Measurements from ENCODE around the gene KIF5B.

Gene KIF5B

DNA sequence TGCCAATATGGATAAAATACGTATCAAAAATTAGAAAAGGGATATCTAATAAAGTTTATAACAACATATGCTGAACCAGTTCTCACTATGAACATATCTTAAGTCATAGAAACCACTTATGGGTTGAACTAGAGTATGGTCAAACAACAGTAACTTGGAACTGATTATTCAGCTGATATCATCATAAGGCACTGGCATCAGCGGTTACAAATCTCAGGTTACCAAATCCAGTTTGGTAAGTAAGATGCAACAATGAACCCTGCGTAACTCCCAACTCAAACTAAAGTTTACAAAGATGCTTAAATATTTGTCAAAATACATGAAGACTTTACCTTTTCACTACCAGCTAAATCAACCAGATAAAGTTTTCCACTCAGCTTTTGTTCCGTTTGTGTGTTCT is 19.3 kb downstream of the KIF5B start:
- no peak for FAIRE-seq
- DNase-seq (ENCODE audit: insufficient read length, low spot score) = no peak
- TF ChIP-seq, protein P1, sequence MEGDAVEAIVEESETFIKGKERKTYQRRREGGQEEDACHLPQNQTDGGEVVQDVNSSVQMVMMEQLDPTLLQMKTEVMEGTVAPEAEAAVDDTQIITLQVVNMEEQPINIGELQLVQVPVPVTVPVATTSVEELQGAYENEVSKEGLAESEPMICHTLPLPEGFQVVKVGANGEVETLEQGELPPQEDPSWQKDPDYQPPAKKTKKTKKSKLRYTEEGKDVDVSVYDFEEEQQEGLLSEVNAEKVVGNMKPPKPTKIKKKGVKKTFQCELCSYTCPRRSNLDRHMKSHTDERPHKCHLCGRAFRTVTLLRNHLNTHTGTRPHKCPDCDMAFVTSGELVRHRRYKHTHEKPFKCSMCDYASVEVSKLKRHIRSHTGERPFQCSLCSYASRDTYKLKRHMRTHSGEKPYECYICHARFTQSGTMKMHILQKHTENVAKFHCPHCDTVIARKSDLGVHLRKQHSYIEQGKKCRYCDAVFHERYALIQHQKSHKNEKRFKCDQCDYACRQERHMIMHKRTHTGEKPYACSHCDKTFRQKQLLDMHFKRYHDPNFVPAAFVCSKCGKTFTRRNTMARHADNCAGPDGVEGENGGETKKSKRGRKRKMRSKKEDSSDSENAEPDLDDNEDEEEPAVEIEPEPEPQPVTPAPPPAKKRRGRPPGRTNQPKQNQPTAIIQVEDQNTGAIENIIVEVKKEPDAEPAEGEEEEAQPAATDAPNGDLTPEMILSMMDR (IDR thresholded peaks at IDR 0.05; ENCODE audit: insufficient read depth, missing control alignments) = no peak

DNA sequence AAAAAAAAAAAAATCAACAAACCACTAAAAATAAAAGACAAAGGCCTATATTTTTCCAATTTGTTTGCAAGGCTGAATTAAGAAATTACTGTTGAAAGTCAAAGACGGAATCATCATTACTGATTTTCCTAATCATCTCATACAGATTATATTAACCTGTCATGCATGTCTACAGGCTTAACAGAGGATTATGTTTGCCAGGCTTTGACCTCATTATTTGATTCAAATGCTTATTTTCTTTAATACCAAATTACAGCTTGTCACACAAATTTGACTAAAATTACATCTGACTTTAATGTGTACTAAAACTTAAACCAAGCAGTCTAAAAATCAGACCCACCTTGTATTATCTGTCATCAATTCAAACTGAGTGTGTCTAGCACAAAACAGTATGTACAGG is 21.2 kb downstream of the KIF5B start:
- DNase-seq (ENCODE audit: insufficient read length, low spot score) (no peak), FAIRE-seq (peak; percentile 97)
- TF ChIP-seq, protein P1 (IDR thresholded peaks at IDR 0.05; ENCODE audit: insufficient read depth, missing control alignments) = no peak

GRCh38 chr10:32033171-32033570 is 23.1 kb downstream of the KIF5B start:
- peak; percentile 88 for FAIRE-seq
- no peak for DNase-seq (ENCODE audit: insufficient read length, low spot score)
- TF ChIP-seq, protein P1 (IDR thresholded peaks at IDR 0.05; ENCODE audit: insufficient read depth, missing control alignments) = no peak

DNA sequence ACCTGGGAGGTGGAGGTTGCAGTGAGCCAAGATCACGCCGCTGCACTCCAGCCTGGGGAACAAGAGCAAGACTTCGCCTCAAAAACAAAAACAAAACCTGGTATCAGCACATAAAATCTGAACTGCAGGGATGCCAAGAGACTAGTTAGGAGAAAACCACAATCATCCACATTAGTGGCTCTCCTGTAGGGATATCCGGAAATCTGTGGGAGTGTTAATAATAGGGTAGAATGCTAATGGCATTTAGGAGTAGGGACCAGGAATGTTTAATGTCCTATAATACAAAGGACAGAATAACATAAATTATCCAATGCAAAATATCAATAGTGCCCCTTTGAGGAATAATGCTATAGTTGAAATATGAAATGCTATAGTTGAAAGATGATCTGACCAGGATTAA is 24.3 kb downstream of the KIF5B start:
- DNase-seq (ENCODE audit: insufficient read length, low spot score) (no peak), FAIRE-seq (no peak)
- TF ChIP-seq, protein P1 (IDR thresholded peaks at IDR 0.05; ENCODE audit: insufficient read depth, missing control alignments) = no peak

GRCh38 chr10:32031424-32031823 is 24.8 kb downstream of the KIF5B start:
- FAIRE-seq (no peak), DNase-seq (ENCODE audit: insufficient read length, low spot score) (no peak)
- TF ChIP-seq, protein P1 (IDR thresholded peaks at IDR 0.05; ENCODE audit: insufficient read depth, missing control alignments) = no peak

- no peak for DNase-seq (ENCODE audit: insufficient read length, low spot score)
- FAIRE-seq = no peak
- TF ChIP-seq, protein P1 (IDR thresholded peaks at IDR 0.05; ENCODE audit: insufficient read depth, missing control alignments) = no peak
Measured at GRCh38 chr10:32028710-32029109, 27.5 kb downstream of the KIF5B start.

- DNase-seq (ENCODE audit: insufficient read length, low spot score) = no peak
- TF ChIP-seq, protein P1 (IDR thresholded peaks at IDR 0.05; ENCODE audit: insufficient read depth, missing control alignments) = no peak
- peak; percentile 70 for FAIRE-seq
Measured at GRCh38 chr10:32023264-32023663, 33.0 kb downstream of the KIF5B start.
